Tibial artery (tissue), 4 donors: ENCODE results near the gene SLC7A6.

ENCODE experiments used
- DNase-seq, 2 donors: peaks; one replicate each; pipeline ENCODE4 v3.0.0-alpha.2; 2019
- H3K27ac ChIP-seq, 2 donors: fragments of 200-600 bp; sonication (generic) in 1 of 2; 1 replicate in 1 of 2; 2 replicates in 1 of 2; pipeline ENCODE4 v1.5.1; 2018 to 2019; ENCODE audit warnings: mild to moderate bottlenecking in 1 of 2
- H3K27me3 ChIP-seq, 2 donors: fragments of 200-600 bp; sonication (generic) in 1 of 2; one replicate each; pipeline versions ENCODE4 v1.5.1 to v1.6.0; 2016 to 2019
- H3K36me3 ChIP-seq, 3 donors: fragments of 200-600 bp; sonication (generic) in 2 of 3; one replicate each; pipeline ENCODE4 v1.5.1; 2016 to 2019; ENCODE audit warnings: mild to moderate bottlenecking in 2 of 3
- H3K4me1 ChIP-seq, 4 donors: fragments of 200-600 bp; sonication (generic) in 2 of 4; 1 replicate in 3 of 4; 2 replicates in 1 of 4; pipeline ENCODE4 v1.5.1; 2016 to 2019
- H3K4me3 ChIP-seq, 2 donors: fragments of 200-600 bp; sonication (generic) in 1 of 2; 1 replicate in 1 of 2; 2 replicates in 1 of 2; pipeline ENCODE4 v1.5.1; 2018 to 2019; ENCODE audit warnings: mild to moderate bottlenecking in 2 of 2
- H3K9me3 ChIP-seq, 3 donors: fragments of 200-600 bp; sonication (generic) in 1 of 3; one replicate each; pipeline ENCODE4 v1.5.1; 2016 to 2019
- intact Hi-C: fragments of 100-400 bp; cut with DNase I; formaldehyde crosslinking; loops from one replicate; pipeline ENCODE4 v1.15.0; 2023; ENCODE audit warnings: low total_unique reads
- TF ChIP-seq, protein P1 (sequence below), 2 experiments: fragments of 200-600 bp in 1 of 2; fragments of 450-650 bp in 1 of 2; IDR thresholded peaks; one replicate each; pipeline ENCODE4 v1.5.1; 2017 to 2019; ENCODE audit warnings: antibody characterized with exemption in 2 of 2, mild to moderate bottlenecking in 1 of 2, moderate library complexity in 1 of 2

The SLC7A6 gene

DNA sequence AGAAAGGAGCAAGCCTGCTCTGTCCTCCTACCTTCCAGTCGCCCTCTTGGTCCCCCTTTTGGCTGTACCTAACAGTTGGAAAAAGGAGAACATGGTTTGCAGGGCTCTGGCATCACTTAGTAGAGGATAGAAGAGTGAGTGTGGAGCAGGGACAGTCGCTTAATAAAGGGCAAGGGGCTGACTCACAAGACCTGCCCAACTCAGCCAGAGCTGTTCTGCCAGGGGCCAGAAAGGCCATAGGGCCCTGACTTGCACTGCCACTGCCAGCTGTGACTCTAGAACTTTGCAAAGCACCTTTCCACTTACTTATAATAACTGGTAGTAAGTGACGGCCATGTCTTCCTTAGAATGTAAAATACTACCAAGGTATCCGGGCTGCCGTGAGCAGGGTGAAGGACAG is 60.0 kb downstream of the SLC7A6 start:
- intact Hi-C loops, result no loop called here
- TF ChIP-seq, protein P1, sequence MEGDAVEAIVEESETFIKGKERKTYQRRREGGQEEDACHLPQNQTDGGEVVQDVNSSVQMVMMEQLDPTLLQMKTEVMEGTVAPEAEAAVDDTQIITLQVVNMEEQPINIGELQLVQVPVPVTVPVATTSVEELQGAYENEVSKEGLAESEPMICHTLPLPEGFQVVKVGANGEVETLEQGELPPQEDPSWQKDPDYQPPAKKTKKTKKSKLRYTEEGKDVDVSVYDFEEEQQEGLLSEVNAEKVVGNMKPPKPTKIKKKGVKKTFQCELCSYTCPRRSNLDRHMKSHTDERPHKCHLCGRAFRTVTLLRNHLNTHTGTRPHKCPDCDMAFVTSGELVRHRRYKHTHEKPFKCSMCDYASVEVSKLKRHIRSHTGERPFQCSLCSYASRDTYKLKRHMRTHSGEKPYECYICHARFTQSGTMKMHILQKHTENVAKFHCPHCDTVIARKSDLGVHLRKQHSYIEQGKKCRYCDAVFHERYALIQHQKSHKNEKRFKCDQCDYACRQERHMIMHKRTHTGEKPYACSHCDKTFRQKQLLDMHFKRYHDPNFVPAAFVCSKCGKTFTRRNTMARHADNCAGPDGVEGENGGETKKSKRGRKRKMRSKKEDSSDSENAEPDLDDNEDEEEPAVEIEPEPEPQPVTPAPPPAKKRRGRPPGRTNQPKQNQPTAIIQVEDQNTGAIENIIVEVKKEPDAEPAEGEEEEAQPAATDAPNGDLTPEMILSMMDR (IDR thresholded peaks at IDR 0.05), result no peak
- no peaks in the 10 kb centered on the region for H3K27me3 ChIP-seq
- no peak overlapping the region for H3K27ac ChIP-seq
- H3K9me3 ChIP-seq, result no peaks in the 10 kb centered on the region
- H3K36me3 ChIP-seq, result peaks cover 11 to 74% (median 36%) of the 10 kb centered on the region in 3 donors
- H3K4me1 ChIP-seq, result no peaks in the 10 kb centered on the region
- peak in 1 of 2 donors; percentile 44 for DNase-seq
- H3K4me3 ChIP-seq, result no peak overlapping the region

- no peak for DNase-seq
- no peaks in the 10 kb centered on the region for H3K27me3 ChIP-seq
- intact Hi-C loops, result loop anchor here (1.0 kb wide), 1 partner anchor 64 kb away; no protein-coding TSS in a partner anchor
- no peak overlapping the region for H3K27ac ChIP-seq
- H3K4me3 ChIP-seq, result no peak overlapping the region
- no peaks in the 10 kb centered on the region for H3K9me3 ChIP-seq
- H3K4me1 ChIP-seq, result no peaks in the 10 kb centered on the region
- peaks cover 11 to 74% (median 34%) of the 10 kb centered on the region in 3 donors for H3K36me3 ChIP-seq
- TF ChIP-seq, protein P1 (IDR thresholded peaks at IDR 0.05), result no peak
Measured at GRCh38 chr16:68324780-68325357, 60.5 kb downstream of the SLC7A6 start.

DNA sequence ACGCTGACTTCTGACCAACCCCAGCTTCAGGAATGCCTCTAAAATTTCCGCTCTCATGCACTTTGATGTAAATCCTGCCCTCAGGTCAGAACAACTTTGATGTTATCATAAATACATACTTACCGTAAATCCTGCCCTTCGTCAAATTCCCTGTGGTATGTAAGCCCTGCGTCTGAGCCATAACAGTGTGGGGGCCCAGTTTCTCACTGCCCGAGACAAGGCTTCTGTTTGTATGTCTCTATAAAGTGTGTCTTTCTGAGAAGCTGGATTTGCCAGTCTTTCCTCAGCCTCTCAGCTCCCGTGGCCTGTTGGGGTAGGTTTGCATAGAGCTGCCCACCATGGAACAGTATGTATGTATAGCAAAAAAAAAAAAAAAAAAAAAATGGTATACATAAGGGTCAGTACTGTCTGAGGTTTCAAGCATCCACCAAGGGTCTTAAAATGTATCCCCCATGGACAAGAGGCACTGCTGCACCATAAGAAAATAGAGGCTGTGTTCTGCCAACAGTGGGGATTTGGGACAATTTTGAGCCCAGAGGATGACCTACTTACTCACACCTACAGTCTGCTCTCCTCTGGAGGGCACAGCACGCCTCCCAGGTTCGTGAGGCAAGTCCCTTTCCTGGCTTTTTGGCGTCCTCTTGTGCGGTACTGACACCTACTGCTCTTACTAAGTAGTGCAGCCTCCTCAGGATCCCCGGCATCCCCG is 64.0 kb downstream of the SLC7A6 start:
- H3K4me1 ChIP-seq, result no peaks in the 10 kb centered on the region
- TF ChIP-seq, protein P1 (IDR thresholded peaks at IDR 0.05), result peak; percentile 94 to 96

GRCh38 chr16:68328860-68329390 is 64.6 kb downstream of the SLC7A6 start:
- TF ChIP-seq, protein P1 (IDR thresholded peaks at IDR 0.05), result peak in 1 of 2 experiments; percentile 1
- no peak for DNase-seq
- Histone ChIP-seq H3K4me1 (no peaks in the 10 kb centered on the region), H3K36me3 (peaks cover 11 to 65% (median 19%) of the 10 kb centered on the region in 3 donors), H3K27ac (no peak overlapping the region), H3K4me3 (no peak overlapping the region), H3K27me3 (no peaks in the 10 kb centered on the region), H3K9me3 (no peaks in the 10 kb centered on the region)
- intact Hi-C loops, result no loop called here

More for the DNA sequence above, 64.0 kb downstream of the SLC7A6 start:
- no peaks in the 10 kb centered on the region for H3K27me3 ChIP-seq
- peak; percentile 78 to 85 for DNase-seq
- no peak overlapping the region for H3K4me3 ChIP-seq
- no peak overlapping the region for H3K27ac ChIP-seq
- H3K36me3 ChIP-seq, result peaks cover 11 to 64% (median 22%) of the 10 kb centered on the region in 3 donors
- intact Hi-C loops, result no loop called here
- no peaks in the 10 kb centered on the region for H3K9me3 ChIP-seq

DNA sequence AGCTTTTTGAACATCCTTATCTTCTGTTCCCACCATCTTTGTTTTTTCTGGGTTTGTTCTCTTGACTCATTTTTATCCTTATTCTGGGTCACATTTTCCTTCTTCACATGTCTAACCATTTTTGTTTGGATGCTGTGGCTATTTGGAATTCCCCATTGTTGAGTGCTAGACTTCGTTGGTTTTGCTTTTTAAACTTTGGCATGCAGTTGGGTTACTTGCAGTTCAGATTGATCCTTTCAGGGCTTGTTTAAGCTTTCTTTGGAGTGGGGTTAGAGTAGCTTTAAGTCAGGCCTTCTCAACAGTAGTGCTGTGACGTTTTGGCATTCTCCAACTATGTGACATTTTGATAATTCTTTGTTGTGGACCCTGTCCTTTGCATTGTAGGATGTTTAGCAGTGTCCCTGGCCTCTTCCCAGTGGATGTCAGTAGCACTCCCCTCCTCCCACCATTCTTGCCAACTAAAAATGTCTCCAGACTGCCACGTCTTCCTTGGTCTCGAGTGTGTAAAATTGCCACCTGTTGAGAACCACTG is 67.6 kb downstream of the SLC7A6 start:
- intact Hi-C loops, result no loop called here

More for the DNA sequence above, 67.6 kb downstream of the SLC7A6 start:
- H3K36me3 ChIP-seq, result peaks cover 0 to 51% (median under 1%) of the 10 kb centered on the region in 3 donors
- H3K27me3 ChIP-seq, result no peaks in the 10 kb centered on the region
- H3K9me3 ChIP-seq, result no peaks in the 10 kb centered on the region
- no peak for DNase-seq
- TF ChIP-seq, protein P1 (IDR thresholded peaks at IDR 0.05), result no peak
- peak overlapping the region in 1 of 2 donors; percentile 3 for H3K27ac ChIP-seq
- H3K4me3 ChIP-seq, result no peak overlapping the region
- no peaks in the 10 kb centered on the region for H3K4me1 ChIP-seq
